DMS79 (cell line): ENCODE measurements around the gene PTPRU.

Source experiments
- DNase-seq: peaks from one replicate; lab custom pipeline; 2025; lab: John Stamatoyannopoulos, UW

The PTPRU gene

DNA sequence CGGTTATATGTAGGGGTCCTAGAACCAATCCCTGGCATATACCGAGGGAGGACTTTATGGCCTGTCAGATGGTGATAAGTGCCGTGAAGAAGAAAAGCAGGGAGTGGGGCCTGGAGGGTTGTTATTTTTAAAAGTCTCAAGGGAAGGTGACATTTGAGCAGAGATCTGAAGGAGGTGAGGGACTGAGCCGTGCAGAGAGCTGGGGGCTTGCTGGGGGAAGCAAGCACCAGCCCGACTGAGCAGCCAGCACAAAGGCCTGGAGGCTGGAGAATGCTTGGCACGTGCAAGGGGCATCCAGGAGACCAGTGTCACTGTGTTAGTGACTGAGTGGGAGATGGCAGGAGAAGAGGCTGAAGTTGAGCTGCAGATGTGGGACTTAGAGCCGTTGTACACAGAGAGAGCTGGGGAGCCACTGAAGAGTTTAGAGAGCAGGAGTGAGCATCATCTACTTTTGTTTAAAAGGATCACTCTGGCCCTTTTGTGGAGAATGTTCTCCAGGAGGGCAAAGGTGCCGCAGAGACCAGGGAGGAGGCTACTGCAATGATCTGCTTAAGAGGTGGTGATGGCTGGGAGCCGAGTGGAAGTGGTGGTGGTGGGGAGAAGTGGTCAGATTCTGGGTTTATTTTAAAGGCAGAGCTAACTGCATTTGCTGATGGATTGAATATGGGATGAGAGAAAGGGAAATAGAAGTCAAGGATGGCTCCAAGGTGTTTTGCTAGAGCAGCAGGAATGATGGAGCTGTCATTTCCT lies 31.2 kb downstream of the PTPRU start:
- DNase-seq: no peak

DNA sequence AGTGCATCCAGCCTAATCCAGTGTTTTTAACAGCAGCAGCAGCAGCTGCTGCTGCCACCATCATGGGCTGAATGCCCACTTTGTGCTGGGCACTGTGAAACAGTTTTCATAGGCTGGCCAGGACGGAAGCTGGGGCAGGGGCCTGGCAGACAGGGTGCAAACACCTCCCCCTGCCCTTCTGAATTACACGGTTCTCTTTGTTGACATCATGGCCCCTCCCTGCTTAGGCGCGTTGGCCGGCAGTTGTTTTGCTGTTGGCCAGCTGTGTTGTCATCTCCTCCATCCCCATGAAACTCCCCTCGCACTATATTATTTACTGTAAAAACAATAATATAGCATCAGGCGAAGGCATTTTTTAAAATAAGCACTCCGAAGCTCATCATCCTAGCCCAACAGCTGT lies 33.1 kb downstream of the PTPRU start:
- no peak for DNase-seq

DNA sequence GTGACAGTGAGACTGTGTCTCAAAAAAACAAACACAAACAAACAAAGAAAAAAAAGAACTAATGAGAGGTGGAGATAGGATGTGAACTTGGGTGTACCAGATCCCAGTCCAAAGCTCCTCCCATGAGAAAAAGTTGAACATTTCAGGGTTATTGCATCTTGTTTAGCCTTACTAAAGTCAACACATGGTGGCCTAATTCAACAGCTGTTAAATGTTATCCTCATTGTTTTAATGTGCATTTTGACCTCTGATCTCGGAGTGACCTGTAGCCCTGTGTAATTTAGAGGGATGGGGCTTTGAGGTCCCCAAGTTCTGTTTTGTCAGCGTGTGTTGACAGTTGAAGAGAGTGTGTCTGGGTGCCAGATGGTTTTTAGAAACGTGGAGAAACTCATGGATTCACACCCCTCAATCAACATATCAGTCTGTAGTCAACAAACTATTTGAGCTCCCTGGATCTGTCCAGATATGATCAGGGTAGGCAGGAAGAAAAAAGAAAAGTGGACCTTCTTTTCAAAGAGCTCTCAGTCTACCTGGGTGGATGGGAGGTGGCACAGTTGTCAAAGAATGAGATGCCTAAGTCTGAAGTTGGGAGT lies 34.7 kb downstream of the PTPRU start:
- no peak for DNase-seq

DNA sequence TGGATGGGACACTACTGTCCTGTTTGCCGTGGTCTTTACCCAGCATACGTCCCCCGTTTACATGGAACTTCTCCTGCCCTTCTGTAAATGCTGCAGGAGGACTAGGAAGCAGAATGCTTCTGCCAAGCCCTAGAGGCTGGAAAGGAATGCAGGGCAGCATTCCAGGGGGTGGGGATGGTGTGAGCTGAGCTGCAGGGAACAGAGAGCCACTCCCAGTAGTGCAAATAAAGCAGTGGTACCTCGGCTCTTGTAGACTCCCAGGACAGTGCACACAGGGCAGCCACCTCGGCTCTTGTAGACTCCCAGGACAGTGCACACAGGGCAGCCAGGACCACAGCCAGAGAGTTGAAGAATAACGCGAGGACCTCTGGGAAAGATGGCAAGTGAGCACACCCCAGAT lies 35.4 kb downstream of the PTPRU start:
- no peak for DNase-seq

DNA sequence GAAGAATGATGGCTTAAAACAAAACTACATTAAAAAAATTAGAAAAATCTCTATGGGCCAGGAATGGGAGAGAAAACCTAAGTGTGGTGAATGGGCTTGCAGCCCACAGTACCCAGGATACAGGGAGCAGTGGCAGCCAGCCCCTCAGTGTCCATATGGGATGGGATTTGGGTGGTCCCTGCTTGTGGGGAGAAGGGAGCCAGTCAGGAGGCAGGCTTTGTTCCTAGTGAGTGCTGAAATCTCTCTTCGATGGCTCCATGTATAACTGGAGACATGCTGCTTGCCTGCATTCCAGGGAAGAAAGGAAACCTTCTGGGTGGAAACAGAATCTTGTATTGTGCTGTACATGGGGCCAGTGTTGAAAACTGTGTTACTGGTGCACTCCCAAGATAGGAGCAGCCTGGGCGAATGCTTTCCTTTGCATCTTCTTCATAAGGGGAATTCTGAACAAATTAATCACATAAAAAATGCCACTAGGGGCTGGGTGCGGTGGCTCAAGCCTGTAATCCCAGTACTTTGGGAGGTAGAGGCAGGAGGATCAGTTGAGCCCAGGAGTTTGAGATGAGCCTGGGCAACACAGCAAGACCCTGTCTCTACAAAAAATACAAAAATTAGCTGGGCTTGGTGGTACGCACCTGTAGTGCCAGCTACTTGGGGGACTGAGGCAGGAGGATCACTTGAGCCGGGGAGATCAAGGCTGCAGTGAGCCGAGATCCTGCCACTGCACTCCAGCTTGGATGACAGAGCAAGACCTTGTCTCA lies 36.0 kb downstream of the PTPRU start:
- no peak for DNase-seq

DNA sequence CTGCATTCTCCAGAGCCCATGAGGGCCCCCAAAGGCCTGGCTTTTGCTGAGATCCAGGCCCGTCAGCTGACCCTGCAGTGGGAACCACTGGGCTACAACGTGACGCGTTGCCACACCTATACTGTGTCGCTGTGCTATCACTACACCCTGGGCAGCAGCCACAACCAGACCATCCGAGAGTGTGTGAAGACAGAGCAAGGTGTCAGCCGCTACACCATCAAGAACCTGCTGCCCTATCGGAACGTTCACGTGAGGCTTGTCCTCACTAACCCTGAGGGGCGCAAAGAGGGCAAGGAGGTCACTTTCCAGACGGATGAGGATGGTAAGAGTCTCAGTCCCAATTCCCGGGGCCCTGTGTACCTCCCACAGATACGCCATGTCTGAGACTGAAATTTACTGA lies 39.1 kb downstream of the PTPRU start:
- DNase-seq: no peak

DNA sequence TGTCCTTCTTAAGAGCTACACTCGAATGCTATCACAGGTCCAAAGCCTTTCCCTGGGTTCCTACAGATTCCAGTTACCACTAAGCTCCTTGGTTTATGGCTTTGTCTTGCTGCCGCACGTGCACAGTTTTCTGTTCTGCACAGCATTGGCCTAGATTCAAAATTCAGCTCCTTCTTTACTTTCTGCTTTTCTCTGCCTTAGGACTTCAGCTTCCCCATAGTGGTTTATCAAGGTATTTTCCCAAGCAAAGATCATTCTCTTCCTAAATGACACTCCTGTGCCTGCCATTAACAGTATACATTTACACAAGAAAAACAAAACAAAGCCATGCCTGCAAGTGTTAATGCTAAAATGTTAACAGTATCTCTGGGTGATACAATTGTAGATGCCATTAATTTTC lies 41.8 kb downstream of the PTPRU start:
- no peak for DNase-seq

DNA sequence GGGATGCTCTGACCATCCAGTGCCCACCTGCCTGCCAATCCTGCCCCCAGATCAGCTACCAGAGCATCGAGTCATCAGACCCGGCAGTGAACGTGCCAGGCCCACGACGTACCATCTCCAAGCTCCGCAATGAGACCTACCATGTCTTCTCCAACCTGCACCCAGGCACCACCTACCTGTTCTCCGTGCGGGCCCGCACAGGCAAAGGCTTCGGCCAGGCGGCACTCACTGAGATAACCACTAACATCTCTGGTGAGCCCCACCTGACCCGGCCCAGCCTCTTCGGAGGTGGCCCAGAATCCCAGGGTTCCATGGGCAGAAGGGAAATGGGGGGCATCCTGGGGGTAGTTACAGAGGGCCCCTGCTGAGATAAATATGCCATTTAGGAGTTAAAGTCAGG lies 43.1 kb downstream of the PTPRU start:
- no peak for DNase-seq

DNA sequence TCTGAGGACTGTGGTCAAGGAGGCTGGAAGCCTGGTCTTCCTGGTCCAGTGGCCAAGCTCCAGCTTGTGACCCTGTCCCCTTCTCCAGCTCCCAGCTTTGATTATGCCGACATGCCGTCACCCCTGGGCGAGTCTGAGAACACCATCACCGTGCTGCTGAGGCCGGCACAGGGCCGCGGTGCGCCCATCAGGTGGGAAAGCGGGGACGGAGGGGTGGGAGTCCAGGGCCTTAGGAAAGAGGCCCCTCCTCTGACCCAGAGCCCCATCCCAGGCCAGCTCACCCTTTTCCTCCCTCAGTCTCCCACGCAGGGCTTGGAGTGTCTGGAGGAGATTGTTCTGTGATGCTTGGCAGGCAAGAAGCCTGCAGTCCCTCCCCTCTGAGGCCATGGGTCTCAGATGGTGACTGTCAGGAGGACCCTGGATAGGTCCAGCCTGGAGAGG lies 43.6 kb downstream of the PTPRU start:
- no peak for DNase-seq

DNA sequence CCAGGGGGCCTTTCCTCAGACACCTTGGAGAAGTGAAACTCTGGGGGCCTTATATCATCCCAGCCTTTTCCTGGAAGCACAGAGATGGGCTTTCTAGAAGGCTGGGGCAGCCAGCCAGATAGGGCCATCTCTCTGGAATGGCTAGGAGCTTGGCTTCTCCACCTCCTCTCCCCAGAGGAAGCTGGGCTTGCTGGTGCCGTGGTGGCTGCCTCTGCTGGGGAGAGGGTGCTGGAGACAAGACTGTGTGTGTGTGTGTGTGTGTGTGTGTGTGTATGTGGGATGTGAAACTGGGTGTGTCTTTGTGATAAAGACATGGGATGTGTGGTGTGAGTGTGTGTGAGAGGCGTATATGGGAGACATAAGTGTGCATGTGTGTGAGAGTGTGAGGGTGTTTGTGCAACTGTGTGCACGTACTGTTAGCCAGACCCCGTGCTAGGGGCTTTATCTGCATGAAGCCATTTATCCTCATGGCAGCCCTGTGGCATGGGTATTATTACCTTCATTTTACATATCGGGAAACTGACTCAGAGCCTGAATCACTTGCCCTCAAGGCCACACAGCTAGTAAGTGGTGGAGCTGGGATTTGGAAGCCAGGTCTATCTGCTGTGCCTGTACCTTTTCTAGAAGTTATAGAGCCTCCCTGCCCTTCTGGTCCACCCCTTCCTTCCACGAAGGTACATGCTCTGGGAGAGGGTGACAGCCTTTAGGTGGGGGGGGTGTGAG lies 44.2 kb downstream of the PTPRU start:
- no peak for DNase-seq

DNA sequence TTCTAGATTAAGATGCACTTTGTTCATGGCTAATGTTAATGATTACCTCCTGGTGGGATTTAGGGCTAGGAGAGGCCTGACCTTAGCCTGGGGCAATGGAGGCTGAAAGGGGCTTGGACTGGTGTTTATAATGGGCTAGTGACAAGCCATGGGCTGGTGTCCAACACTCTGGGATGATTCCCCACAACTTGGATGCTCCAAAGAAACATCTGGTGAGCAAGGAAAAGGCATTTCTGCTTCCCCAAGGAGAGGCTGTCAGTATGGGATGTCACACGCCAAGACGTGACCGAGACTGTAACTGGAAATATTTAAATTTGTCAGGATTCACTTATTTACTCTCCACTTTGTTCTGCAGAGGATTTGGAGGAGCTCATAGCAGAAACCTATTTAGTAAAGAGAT lies 45.2 kb downstream of the PTPRU start:
- DNase-seq: no peak

DNA sequence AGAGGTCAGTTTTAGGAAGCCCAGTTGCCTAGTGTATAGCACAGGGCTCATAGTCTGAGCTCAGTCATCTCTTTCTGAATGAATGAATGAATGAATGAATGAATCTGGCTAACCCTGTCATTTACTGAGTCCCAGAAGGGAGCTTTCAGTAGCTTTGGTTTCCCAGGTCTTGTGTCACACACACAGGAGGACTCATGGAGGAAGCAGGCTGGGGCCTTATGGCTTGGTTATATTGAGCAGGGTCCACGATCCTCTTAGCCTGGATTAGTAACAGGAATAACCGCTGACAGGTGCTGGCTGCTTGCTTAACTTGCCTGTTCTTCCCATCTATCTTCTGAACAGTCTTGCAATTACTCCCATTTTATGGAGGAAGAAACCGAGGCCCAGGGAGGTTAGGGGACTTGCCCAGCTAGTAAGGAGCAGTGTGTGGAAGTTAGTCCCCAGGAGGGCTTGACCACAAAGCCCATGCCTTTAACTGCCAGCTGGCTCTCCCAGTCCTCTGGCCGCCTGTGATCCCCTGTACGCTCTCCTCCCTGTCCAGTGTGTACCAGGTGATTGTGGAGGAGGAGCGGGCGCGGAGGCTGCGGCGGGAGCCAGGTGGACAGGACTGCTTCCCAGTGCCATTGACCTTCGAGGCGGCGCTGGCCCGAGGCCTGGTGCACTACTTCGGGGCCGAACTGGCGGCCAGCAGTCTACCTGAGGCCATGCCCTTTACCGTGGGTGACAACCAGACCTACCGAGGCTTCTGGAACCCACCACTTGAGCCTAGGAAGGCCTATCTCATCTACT lies 46.0 kb downstream of the PTPRU start:
- no peak for DNase-seq

DNA sequence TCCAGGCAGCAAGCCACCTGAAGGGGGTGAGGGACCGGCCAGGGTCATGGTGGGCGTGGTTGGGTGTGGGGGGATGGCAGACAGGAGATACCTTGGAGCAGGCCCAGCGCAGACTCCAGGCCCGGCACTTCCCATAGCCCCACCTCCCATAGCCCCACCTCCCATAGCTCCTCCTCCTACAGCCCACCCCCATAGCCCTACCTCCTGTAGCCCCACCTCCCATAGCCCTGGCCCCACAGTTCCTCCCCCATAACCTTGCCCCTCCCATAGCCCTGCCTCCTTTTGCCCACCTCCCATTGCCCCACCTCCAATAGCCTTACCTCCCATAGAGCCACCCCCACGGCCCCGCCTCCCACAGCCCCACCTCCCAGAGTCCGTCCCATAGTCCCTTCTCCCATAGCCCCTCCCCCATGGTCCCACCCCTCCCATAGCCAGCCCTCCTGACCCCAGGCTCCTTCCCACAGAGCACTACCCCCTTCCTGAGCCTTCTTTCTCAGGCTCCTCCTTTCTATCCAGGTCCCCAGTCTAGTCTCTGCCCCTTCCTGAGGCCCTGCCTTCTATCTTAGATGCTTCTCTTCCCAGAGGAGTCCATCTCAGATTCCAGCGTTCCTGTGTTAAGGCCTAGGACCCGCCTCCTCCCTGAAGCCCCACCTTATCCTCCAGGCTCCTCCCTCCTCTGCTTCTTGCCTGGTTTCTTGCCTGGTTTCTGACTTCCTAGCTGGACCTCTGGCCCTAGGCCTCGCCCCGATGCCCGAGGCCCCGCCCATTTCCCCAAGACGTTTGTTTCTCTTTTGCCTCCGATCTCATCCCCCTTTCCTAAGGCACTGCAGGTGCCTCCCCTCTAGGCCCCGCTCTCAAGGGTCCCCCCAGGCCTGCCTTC lies 46.8 kb downstream of the PTPRU start:
- no peak for DNase-seq

DNA sequence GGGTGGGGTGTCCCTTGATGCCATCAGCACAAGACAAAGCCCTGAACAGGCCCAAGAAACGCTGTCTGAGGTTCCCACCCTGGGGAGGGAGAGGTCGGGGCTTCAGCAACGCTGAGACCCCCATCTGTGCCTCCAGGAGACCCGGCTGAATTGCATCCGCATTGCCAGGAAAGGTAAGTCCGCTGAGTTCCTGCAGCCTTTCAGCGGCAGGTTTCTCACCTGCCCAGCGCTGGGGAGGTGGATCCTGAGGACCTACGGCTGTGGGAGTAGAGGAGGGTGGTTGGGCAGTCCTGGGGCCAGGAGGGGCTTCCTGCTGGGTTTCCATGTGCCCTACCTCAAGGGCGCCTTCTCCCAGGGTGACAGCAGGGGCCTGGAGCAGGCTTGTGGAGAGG lies 47.5 kb downstream of the PTPRU start:
- DNase-seq: no peak

DNA sequence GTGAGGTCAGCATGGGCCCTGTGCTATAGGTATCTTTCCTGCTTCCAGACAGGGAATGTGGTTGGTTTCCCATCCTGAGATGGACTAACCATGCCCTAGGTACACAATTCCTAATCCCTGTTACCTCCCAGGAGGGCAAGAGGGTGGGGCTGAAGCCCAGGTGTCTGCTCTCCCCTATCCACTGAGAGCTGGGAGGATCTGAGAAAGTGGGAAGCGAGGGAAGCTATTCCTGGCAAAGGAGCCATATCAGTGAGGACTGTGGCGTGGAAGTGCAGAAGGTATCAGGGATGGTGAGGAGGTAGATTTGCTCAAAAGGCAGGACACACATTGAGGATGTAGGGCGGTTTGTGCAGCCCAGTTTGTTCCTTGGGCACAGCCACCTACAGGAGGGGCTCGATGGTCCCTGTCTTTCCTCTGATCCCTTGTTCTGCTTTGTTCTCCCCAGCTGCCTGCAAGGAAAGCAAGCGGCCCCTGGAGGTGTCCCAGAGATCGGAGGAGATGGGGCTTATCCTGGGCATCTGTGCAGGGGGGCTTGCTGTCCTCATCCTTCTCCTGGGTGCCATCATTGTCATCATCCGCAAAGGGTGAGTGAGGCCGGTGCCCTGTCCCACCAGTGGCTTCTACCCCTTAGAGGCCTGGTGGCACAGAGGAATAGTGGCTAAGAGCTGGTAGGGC lies 48.1 kb downstream of the PTPRU start:
- DNase-seq: no peak

DNA sequence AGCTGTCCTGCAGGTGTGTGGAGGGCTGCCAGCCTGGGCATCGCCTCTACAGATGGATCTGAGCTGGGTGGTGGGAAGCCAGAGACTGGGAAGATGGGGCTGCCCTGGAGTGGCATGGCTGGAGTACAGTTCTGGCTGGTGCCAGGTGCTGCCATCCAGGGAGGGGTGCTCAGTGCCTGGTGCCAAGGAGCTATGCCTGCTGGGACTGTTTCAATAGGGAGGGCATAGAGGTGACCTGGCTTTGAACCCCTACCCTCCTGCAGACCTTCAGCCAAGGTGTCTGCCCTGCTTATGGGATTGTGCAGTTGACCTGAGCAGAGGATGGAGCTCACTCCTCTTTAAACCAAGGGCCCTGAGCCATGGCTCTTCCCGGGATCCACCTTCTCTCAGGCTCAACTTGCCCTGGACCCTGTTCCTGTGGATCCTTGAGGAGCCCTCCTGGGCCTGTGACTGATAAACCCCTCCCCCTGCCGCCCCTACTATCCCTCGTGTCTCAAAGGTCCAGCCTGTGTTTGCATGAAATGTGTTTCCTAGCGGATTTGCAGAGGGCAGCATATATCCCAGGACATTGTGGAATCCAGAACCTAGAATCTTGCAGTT lies 48.7 kb downstream of the PTPRU start:
- no peak for DNase-seq

DNA sequence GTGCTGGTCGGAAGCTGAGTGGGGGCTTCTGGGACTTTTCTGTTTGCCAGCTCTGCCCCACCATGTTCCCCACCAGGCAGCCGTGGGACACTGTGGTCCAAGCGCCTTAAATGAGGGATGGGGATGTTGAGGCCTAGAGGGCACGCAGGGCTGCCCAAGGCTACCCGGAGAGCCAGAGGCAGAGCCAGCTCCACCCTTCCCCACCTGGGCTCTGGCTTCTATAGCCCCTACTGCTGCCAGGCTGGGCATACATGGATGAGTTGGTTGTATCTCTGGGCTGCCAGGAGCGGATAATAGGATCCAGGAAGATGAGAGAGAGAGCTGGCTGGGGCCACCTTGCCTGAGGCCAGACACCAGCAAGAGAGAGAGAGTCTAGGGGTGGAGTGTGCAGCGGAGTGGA lies 49.4 kb downstream of the PTPRU start:
- no peak for DNase-seq

DNA sequence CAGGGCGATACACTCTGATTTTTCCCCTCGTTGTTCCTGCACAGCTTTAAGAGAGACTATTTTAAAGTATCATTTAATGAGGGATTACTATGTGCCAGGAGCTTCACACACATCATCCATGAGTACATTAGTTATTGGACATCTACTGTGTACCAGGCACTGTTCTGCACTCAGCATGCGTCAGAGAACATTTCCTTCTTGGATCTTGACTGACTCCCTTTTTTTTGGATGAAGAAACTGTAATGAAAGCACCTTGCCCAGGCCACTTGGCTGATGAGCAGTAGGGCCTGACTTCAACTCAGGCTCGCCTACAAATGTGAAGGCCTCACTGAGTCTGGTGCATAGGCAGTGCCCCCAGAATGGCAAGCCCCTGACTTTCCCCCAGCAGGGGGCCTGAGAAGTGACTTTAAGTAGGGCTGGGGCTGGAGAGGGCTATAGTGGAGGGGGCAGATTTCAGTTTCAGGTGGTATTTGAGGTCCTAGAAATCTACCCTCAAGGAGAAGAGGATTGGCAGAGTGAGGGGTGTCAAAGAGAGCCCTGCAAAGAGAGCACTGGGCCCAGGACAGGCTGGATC lies 50.0 kb downstream of the PTPRU start:
- DNase-seq: no peak

DNA sequence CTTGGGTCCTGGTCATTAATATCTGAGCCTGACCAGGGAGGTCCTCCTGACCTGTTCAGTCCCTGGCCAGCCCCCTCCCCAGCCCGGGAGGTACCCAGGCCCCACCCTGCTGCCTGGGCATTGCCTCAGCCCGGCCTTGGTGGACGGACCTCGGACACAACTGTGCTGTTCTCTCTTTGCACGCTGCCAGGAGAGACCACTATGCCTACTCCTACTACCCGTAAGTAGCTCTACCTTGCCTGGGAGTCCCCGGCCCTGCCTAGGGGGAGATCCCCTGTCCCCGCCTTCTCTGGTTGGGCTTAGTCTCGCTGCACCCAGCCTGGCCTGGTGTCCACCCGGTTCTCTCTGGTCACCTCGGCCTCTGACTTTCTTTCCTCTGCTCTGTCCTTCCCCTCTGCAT lies 53.2 kb downstream of the PTPRU start:
- DNase-seq: no peak
